DOHH2 (cell line): ENCODE measurements around the gene MED25.

Experiments
- H3F3A ChIP-seq: fragments of 200-600 bp; sonication (generic), shearing (Covaris generic); 2 replicates; pipeline ENCODE4 v1.6.0; 2016; ENCODE audit warnings: antibody characterized with exemption, mild to moderate bottlenecking; ENCODE audit not compliant: control insufficient read depth, insufficient read depth
- H3K27ac ChIP-seq: fragments of 200-600 bp; sonication (generic); 2 replicates; pipeline ENCODE4 v1.5.1; 2014; ENCODE audit warnings: low read depth, mild to moderate bottlenecking, low read length, moderate library complexity
- H3K27me3 ChIP-seq: fragments of 200-600 bp; sonication (generic); 2 replicates; pipeline ENCODE4 v1.6.1; 2014; ENCODE audit warnings: mild to moderate bottlenecking, low read length, mixed read lengths; ENCODE audit not compliant: control insufficient read depth
- H3K36me3 ChIP-seq: fragments of 200-600 bp; sonication (generic); 2 replicates; pipeline ENCODE4 v1.6.1; 2014; ENCODE audit warnings: mild to moderate bottlenecking, low read length, moderate library complexity, mixed read lengths; ENCODE audit not compliant: control insufficient read depth
- H3K4me1 ChIP-seq: fragments of 200-600 bp; sonication (generic); 2 replicates; pipeline ENCODE4 v1.6.1; 2014; ENCODE audit warnings: mild to moderate bottlenecking, low read length, mixed read lengths; ENCODE audit not compliant: control insufficient read depth
- H3K4me2 ChIP-seq: fragments of 200-600 bp; sonication (generic); 2 replicates; pipeline ENCODE4 v1.6.0; 2014; ENCODE audit warnings: mild to moderate bottlenecking, low read length, moderate library complexity
- H3K4me3 ChIP-seq: fragments of 200-600 bp; sonication (generic); 2 replicates; pipeline ENCODE4 v1.5.1; 2014; ENCODE audit warnings: mild to moderate bottlenecking, low read length, mixed read lengths
- H3K79me2 ChIP-seq: fragments of 200-600 bp; sonication (generic); 2 replicates; pipeline ENCODE4 v1.6.1; 2014; ENCODE audit warnings: mild to moderate bottlenecking, low read length, mixed read lengths; ENCODE audit not compliant: control insufficient read depth
- H3K9me2 ChIP-seq: fragments of 200-600 bp; sonication (generic); replicated peaks from 2 replicates; pipeline ENCODE4 v1.6.1; 2014; ENCODE audit warnings: mild to moderate bottlenecking, low read length, mixed read lengths; ENCODE audit not compliant: control insufficient read depth
- H3K9me3 ChIP-seq: fragments of 200-600 bp; sonication (generic); 2 replicates; pipeline ENCODE4 v1.6.1; 2014; ENCODE audit warnings: antibody characterized with exemption, low read length, mixed read lengths; ENCODE audit not compliant: control insufficient read depth, insufficient read depth
- H4K20me1 ChIP-seq: fragments of 200-600 bp; sonication (generic); 2 replicates; pipeline ENCODE4 v1.6.0; 2014; ENCODE audit warnings: low read depth, mild to moderate bottlenecking, antibody characterized with exemption, low read length, moderate library complexity; ENCODE audit not compliant: control insufficient read depth, insufficient read depth
- EZH2phosphoT487 ChIP-seq: fragments of 200-600 bp; sonication (generic); IDR thresholded peaks from 2 replicates; pipeline ENCODE4 v1.6.1; 2017; ENCODE audit warnings: borderline replicate concordance, mild to moderate bottlenecking, antibody characterized with exemption, low read length, moderate library complexity, mixed read lengths
- TF ChIP-seq, protein P1 (sequence below): fragments of 200-600 bp; sonication (generic); IDR thresholded peaks from one replicate; pipeline ENCODE4 v1.5.1; 2014; ENCODE audit warnings: antibody characterized with exemption, mild to moderate bottlenecking, low read depth, low read length; ENCODE audit not compliant: poor library complexity, severe bottlenecking

The MED25 gene

DNA sequence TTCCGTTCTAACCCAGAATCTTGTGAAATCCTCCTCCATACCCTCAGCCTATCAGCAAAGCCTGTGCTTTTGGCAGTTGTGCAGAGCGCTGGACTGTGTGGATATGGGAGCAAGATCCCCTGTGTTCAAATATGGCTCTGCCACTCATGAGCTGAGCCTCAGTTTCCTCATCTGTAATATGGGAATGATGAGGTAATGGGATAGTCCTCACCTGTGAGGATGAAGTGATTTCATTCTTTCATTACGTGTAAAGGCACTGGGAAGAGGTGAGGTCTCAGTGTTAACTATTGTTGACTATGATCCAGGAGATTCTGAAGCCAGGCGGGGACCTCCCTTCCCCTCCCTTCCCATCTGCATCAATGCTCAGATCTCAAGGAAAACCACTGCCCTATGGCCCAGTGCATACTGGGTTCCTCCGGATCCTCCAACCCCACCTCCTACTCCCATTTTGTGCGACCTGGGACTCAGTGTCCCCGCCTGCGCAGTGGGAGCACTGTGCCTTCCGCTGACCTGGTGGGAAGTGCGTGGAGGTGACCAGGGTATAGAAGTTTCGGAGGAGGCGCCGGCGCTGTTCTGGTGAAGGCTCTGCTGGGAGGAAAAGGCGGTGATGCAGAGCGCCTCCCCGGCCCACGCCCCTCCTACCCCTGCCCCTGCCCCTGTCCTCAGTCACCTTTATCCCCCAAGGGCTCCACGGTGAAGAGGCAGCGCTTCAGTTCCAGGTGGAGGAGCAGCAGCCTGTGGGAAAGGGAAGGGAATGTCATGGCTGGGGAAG, 10.0 kb upstream of the MED25 start:
- H3K4me2 ChIP-seq = peak overlapping the region; percentile 98
- peaks cover 36% of the 10 kb centered on the region for H3K36me3 ChIP-seq
- no peaks in the 10 kb centered on the region for H3K27me3 ChIP-seq
- peaks cover 4% of the 10 kb centered on the region for H4K20me1 ChIP-seq
- no peaks in the 10 kb centered on the region for H3K9me3 ChIP-seq
- no peak overlapping the region for H3K27ac ChIP-seq
- no peaks in the 10 kb centered on the region for H3K9me2 ChIP-seq
- peaks cover 5% of the 10 kb centered on the region; the same call in 1 of the 2 replicates for H3K79me2 ChIP-seq
- H3K4me3 ChIP-seq = peak overlapping the region; percentile 76
- H3F3A ChIP-seq = 0 out of 2 replicates have a peak, but pooled peaks cover 4% of the 10 kb centered on the region
- peaks cover 35% of the 10 kb centered on the region for H3K4me1 ChIP-seq
- TF ChIP-seq, protein P1, sequence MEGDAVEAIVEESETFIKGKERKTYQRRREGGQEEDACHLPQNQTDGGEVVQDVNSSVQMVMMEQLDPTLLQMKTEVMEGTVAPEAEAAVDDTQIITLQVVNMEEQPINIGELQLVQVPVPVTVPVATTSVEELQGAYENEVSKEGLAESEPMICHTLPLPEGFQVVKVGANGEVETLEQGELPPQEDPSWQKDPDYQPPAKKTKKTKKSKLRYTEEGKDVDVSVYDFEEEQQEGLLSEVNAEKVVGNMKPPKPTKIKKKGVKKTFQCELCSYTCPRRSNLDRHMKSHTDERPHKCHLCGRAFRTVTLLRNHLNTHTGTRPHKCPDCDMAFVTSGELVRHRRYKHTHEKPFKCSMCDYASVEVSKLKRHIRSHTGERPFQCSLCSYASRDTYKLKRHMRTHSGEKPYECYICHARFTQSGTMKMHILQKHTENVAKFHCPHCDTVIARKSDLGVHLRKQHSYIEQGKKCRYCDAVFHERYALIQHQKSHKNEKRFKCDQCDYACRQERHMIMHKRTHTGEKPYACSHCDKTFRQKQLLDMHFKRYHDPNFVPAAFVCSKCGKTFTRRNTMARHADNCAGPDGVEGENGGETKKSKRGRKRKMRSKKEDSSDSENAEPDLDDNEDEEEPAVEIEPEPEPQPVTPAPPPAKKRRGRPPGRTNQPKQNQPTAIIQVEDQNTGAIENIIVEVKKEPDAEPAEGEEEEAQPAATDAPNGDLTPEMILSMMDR = no peak
- TF ChIP-seq EZH2phosphoT487 = no peak

GRCh38 chr19:49808711-49809159, 9.4 kb upstream of the MED25 start:
- Histone ChIP-seq H3K9me2 (no peaks in the 10 kb centered on the region), H3K27ac (no peak overlapping the region), H3K36me3 (peaks cover 31% of the 10 kb centered on the region), H3K79me2 (peaks cover 5% of the 10 kb centered on the region; the same call in 1 of the 2 replicates), H3K4me3 (peak overlapping the region; percentile 76), H3K27me3 (no peaks in the 10 kb centered on the region), H4K20me1 (peaks cover 4% of the 10 kb centered on the region), H3K4me2 (peak overlapping the region; percentile 98), H3K4me1 (peaks cover 36% of the 10 kb centered on the region), H3K9me3 (no peaks in the 10 kb centered on the region), H3F3A (0 out of 2 replicates have a peak, but pooled peaks cover 4% of the 10 kb centered on the region)
- TF ChIP-seq, protein P1 = no peak
- TF ChIP-seq EZH2phosphoT487 = no peak

DNA sequence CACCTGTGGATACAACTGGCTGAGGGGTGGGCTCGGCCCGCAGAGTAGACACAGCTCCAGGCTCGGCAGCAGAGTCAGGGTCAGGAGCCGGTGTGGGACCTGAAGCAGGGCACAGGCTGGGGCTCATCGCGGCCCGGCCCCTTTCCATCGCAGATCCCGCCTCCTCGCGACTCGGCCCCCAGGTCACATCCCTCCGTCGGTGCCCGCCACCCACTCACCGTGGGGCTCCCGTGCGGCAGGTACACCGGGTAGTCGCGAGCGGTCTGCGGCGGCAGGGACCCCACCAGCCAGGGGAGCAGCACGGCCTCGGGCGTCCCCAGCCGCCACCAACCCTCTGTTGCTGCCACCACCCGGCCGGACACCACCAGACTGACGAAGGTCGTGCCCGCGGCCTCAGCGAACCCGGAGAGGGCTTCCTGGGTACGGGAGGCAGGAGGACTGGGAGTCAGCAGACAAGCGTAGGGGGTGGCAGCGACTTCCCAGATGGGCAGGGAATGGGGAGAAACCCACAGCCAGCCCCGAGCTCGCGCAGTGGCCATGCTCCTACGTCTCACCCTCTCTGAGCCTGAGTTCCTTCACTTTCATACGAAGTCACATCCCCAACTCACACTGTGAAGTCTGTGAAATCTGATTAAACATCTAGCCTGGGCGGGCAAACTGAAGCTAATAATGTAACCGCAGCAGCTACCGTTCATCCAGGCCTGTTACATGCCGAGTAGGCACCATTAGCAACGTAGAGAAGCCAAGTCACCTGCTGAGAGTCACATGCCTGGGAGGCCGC, 8.7 kb upstream of the MED25 start:
- Histone ChIP-seq H3K79me2 (peaks cover 5% of the 10 kb centered on the region; the same call in 1 of the 2 replicates), H3K36me3 (peaks cover 31% of the 10 kb centered on the region), H3F3A (0 out of 2 replicates have a peak, but pooled peaks cover 4% of the 10 kb centered on the region), H3K27me3 (no peaks in the 10 kb centered on the region), H3K9me2 (no peaks in the 10 kb centered on the region), H3K4me1 (peaks cover 42% of the 10 kb centered on the region), H4K20me1 (peaks cover 4% of the 10 kb centered on the region), H3K4me3 (peak overlapping the region; percentile 76), H3K4me2 (peak overlapping the region; percentile 98), H3K9me3 (no peaks in the 10 kb centered on the region), H3K27ac (no peak overlapping the region)
- TF ChIP-seq EZH2phosphoT487 = no peak
- TF ChIP-seq, protein P1 = peak; percentile 17
